ENCODE results near the gene POU3F1.

POU3F1 gene

DNA sequence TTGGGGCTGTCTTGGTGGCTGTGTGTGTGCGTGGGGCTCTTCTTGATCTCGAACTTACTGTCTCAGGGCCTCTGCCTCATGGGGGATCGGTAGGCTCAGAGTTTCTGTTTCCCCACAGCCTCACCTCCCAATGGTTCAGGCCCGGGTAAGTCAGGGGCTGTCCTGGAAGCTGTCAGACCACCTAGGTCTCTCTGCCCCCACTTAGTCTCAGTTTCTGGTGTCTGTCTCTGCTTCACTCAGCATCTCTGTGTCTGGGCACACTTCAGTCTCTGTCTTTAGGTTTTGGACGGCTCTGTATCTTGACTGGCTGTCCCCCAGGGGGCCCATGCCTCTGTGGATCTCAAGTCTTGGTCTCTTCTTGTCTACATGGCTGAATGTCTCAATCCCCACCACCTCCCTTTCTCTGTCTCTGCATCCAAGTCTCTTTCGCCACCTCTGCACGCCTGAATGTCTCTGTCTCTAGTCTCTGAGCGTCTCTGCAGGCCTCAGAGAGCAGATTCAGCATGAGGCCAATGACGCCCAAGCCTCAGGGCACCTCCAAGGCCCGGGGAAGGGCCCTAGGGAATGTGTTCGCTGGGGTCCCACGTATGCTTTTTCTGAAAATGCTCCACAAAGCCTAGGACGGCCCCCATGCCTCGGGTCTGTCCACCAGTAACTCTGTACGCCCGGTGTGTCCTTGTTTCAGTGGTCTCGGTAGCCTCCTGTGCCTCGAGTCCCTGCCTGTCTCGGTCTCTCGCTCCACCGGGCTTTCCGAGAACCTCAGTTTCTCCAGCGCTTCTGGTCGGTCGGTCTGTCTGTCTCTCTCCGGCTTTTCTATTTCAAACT is 42.1 kb downstream of the POU3F1 start:
- DNase-seq (ENCODE audit: low read depth): no peak

DNA sequence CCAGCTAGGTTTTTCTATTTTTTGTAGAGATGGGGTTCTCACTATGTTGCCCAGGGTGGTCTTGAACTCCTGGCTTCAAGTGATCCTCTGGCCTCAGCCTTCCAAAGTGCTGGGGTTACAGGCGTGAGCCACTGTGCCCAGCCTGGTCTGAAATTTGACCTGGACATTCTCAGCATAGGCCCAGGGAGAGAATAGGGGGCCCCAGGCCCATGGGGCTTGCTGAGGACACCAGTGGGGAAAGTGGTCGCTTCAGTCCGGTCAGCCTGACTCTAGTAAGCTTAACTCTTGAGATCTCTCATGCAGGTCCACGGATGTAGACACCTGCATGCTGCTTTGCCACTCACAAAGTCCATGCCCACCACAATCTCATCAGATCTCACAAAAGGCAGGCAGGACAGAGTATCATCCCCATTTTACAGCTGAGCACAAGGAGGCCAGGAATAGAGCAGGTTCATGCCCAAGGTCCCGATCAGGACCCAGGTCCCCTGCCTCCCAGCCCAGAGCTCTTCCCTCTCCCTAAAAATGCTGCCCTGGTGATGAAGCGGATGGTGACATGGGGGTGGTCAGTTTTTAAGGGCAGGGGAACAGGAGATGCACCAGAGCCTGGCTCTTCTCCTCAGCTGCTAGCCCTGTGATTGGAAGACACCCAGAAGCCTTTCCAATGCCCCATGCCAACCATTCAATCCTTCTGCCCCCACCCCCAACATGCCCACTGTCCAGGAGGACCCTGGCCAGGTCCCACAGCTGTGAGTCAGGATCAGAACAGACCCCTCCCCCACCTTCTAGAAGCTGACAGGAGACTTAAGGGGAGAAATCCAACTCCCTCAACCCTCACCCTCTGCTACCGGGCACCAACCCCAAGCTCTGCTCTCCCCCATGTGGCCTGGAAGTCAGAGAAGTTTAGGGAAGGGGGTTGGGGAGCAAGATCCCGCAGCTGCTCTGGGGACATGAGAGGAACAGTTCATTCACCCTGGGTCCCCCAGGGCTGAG is 43.0 kb downstream of the POU3F1 start:
- no peak for DNase-seq (ENCODE audit: low read depth)

DNA sequence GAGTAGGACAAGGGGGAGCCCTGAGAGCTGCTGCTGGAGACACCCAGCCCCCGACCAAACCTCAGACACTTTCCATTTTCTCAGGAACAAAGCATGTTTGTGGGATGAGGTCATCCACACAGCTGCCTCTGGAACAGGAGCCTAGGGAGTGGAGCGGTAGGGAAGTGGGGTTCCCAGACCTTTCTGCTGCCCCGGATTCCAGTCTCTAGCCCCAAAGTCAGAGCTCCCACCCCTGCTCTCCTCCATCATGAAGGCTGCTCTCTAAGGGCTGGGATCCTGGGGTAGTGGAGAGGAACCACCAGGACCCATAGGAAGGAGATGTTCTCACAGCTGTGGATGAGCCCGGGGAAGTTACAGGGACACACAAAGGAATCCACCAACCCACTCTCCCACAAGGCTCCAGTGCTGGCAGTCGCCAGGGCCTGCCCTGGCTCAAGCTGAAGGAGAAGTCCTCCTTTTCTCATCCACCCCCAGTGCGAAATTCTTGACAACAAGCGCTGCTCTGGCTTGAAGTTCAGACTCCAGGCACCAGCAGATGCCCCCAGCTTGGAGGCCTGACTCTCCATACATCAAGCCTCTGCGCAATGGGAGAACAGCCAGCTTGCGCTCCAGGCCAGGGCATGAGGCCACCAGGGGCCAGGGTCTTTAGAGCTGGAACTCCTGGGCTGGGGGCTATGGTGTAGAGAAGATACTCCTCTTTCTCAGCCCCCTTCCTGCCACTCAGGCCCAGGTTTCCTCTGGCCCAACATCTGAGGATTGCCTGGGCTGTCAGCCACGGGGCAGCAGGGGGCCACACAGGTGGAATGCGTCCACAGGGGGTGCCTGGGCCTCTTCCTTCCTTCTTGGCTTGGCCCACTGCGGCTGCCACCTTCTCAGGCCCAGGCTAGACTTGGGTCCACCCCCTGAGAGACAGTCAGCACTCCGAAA is 45.8 kb downstream of the POU3F1 start:
- no peak for DNase-seq (ENCODE audit: low read depth)

DNA sequence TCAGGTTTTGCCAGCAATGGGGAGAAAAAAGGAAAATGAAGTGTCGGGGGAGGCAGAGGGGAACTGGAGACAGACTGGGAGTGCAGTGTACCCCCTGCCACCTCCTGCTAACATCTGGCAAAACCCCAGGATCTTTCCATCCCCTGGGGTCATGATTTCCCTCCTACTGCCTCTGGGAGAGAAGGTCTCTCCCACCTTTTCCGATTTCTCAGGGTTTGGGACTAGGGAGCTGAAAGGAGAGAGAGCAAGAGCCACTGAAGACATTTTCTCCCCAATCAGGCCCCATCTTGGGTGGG is 46.4 kb downstream of the POU3F1 start:
- DNase-seq (ENCODE audit: low read depth): no peak

DNA sequence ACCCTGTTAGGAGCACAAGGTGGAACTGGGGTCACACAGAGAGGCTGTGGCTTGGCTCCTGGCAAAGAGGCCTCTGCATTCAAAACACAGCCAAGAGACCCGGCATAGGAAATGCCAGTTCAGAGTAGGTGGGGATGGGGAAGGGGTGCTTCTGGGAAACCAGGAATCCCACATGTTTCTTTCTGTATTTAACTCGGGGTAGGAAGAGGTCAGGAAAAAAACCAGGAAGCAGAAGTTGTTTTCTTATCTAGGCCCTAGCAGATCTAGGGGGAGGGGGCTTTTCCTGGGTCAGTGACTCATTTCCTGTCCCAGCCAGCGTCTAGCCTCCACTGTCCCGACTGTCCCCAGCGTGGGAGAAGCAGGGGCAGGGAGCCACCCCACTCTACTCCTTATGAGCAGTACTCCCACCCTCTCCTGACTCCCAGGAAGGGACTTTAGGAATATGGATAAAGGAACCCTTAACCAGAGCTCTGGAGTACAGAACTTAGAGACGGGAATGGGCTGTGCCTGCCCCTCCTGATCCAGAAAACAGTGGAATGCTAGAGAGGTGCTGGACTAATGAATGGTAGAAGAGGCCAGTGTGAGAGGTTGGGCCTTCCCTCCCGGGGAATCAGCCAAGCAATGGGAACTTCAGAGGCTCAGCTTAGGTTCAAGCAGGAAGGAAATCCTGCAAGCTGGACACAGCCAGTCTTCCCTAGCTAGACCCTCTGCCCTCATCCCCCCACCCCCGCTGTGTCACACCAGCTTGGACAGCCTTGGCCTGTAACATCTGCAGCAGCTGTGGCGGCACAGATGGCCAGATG is 47.0 kb downstream of the POU3F1 start:
- no peak for DNase-seq (ENCODE audit: low read depth)

DNA sequence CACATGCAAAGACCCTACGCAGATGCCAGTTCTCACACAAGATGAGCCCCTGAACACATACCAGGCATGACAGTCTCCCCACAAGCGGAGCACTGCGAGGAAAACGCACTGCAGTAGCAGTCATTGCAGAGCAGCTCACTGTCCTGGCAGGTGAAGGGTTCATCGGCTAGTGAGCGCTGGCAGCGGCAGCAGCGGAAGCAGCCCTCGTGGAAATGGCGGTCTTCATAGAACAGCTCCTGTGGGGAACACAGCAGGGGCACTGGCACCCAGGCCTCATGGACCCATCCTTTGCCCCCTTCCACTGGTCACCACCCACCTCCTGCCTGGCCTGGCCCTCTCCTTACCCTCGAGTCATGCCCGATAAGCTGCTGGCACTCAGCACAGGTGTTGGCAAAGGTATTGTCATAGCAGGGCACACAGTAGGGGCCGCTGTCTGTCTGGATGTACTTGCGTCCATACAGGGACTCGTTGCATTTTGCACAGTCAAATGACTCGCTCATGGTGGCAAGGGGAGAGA is 47.6 kb downstream of the POU3F1 start:
- DNase-seq (ENCODE audit: low read depth): no peak

DNA sequence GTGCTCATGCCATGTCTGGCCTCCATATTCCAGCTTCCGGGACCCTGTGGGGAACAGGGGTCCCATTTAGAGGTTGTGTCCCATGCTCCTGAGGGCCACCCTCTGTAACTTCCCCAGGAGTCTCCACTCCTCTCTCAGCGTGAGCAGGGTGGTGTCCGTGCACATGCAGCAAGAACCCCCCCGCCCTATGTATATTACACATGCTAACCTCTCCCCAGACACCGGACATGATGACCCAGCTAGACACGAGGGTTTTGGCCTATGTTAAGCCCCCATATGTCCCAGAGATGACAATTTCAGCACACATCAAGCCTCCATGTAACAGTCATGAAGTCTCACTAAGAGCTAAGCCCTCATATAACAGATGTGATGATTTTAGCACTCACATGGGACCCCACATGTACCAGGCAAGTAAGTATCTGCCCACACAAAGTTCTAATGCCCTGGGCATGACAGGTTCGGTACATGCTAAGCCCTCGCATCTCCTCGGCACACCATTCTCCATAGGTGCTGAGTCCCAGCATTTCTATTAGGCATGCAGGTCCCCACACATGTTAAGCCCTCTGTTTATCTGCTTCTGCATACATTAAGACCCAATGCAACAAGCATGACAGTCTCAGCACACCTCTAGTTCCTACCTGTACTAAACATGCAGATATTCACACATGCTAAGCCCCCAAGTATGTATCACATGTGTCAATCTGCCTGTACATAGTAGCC is 48.3 kb downstream of the POU3F1 start:
- no peak for DNase-seq (ENCODE audit: low read depth)

DNA sequence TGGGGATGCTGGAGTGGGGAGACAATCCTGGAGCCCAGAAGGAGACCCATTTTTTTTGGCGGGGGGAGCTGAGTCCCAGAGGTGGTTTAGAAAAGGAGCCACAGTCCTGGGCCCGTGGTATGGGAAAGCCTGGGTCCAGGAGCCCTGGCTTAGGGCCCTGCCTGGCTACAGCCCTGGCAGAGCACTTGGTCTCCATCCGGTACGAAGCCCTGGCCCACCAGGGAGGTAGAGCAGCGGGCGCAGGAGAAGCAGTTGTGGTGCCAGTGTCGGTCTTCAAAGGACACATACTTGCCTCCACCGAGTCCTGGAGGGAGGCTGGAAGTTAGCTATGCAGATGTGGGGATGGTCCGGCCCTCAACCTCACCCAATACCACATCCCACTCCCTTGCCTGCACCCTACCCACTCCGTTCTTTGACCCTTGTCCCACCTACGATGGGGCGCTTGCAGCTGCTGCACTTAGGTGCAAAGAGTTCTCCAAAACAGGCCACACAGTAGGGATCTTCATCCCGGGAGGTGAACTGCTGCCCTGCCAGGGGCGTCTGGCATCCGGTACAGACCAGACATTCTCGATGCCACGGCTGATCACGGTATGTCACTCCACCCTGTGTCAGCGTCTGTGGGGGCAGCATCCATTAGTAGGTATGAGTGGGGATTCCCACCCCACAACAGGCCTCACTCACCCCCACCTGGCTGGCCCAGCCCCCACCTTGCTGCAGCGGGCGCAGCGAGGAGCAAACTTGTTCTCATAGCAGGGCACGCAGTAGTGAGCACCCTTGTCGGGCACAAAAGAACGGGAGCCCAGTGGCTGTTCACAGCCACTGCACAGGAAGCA is 49.1 kb downstream of the POU3F1 start:
- DNase-seq (ENCODE audit: low read depth): no peak

DNA sequence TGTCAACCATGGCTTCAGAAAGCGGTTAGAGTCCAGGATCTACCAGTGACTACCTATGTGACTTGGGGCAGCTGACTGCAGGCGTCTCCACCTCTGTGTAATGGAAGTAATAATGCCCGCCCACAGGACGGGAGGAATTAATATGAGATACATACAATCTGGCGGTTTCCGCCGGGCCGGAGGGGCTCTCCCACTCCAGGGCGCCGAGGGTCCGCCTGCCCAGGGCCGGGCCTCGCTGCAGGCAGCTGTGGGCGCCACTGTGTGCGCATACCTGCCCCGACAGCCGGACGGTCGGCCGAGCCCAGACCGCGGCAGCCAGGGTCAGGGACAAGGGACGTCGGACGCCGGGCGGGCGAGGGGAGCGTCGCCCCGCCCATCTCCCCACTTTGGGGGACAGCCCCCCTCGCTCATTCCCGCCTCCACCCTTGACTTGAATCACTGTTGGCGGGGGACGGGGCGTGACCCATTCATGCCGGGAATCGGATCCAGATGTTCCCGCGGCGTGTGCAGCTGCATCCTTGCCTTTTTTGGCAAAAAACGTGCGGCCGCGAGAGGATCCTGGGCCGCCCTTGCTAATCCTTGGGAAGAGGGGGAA is 50.7 kb downstream of the POU3F1 start:
- no peak for DNase-seq (ENCODE audit: low read depth)

DNA sequence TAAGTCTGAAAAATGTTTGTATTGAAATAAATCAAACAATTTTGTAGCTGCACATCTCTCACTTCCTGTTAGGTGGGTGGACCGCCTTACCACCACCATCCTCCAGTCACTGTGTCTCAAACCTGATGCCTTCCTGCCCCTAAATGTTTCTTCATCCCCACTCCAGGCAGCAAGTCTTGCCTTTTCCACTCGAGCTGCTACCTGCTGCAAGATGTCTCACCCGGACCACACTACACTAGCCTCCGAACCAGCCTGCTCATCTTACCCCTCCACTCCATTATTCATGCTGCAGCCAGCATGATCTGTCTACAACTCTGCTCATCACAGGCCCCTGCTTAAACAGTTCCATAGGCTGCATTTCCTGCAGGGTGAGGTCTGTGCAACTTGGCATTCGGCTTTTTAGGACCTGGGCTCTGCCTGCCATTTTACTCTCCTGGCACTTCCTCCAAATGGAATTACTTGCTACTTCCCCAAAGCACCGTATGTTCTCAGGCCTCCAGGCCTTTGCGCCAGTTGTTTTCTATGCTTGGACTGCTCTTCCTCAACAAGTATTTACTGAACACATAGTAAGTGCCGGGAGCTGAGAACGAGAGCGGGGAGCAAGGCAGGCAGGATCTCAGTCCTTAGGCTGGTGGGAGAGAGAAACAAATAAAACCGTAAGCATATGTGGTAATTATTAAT is 51.6 kb downstream of the POU3F1 start:
- DNase-seq (ENCODE audit: low read depth): no peak
